Globus pallidus (tissue), 1 donor: ENCODE data around the gene RHBDD1.

Source experiments
- DNase-seq: peaks from one replicate; pipeline ENCODE4 v3.0.0-alpha.2; 2015; ENCODE audit warnings: low spot score

The RHBDD1 gene

DNA sequence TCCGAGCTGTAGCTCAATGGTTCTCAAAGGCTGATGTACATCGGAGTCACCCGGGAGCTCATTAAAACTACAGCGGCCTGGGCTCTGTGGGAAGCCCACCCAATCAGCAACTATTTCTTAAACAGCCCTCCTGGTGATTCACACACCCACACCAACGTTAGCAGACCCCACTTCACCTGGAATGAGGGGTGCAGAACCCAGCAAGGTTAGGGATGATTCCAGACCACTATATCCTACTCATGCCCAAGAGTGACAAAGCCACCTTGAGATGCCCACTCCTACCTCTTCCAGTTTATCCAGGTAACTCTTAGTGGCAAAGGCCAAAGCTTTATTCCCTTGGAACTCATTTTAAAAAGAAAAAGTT lies 149.7 kb downstream of the RHBDD1 start:
- no peak for DNase-seq

DNA sequence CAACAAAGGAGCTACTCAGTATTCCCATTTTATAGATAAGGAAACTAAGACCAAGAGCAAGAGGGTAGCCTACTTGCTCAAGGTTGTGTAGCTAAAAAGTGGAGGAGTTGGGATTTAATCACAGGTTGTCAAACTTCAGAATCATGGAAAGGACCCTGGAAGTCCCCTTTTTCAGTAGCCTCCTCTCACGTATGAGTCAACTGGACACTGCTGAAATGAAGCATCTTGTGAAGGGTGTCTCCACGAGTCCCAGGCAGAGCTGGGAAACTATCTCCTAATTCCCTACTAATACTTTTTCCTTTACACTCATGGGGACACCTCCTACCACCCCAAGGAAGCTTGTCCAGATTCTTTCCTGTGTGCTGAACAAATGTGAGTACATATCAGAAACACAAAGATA lies 155.8 kb downstream of the RHBDD1 start:
- DNase-seq = no peak

GRCh38 chr2:226993171-226993570 lies 157.3 kb downstream of the RHBDD1 start:
- no peak for DNase-seq

GRCh38 chr2:226994775-226995174 lies 158.9 kb downstream of the RHBDD1 start:
- DNase-seq = no peak

- DNase-seq = peak; percentile 22
Observed at GRCh38 chr2:226995625-226996041, 159.8 kb downstream of the RHBDD1 start.

DNA sequence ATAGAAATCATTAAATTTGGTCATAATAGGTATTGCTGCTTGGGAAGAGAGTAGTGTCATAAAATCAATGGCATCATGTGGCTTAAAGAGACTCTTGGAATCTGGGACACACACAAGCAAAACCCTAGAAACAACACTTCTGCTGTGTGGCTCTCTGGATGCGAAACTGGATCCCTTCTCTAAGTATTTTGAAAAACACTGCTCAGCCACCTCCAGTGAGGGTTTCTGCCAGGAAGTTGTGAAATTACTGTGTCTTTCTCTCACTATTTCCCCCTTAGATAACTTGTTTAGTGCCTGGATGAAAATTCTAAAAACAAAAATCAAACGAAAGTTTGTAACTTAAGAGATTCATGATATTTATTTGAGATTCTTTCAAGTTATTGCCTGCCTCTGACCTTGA lies 163.8 kb downstream of the RHBDD1 start:
- no peak for DNase-seq

- no peak for DNase-seq
Observed at GRCh38 chr2:227000123-227000522, 164.3 kb downstream of the RHBDD1 start.

DNA sequence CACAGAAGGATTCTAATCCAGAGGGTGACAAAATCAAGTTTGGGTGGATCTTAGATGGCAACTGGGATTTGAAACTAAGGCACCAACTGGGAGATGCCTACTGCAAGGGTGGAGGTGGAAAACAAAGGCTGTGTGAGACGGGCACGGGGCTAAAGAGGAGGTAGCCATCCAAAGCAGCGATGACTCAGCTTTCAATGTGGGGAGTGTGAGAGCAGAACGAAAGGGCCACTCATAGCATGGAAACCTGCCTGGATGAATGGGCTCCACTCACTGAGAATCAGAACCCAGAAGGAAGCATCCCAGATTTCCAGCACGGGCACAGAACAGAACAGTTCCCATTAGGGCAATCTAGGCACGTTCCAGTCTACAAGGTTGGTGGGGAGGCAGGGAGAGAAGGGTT lies 168.6 kb downstream of the RHBDD1 start:
- no peak for DNase-seq

- DNase-seq = no peak
Observed at GRCh38 chr2:227006189-227006897, 170.5 kb downstream of the RHBDD1 start.

- no peak for DNase-seq
Observed at GRCh38 chr2:227007148-227007547, 171.3 kb downstream of the RHBDD1 start.

- DNase-seq = no peak
Observed at GRCh38 chr2:227007940-227008339, 172.1 kb downstream of the RHBDD1 start.

DNA sequence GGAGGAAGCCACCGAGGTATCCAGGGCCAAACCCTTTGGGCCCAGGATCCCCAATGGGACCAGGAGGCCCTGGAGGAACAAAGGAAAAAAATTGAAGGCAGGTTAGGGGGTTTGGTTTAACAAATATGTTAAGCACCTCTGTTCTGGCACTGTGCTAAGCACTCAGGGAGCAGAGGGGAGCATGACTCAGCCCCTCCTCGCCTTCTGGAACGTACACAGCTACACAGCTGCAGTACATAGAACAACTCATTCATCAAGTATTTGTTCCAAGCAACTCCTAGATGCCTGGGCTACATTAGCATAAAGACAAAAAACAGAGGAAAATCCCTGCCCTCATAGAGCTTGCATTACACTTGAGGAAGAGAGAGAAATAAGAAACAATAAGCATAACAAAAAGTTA lies 174.6 kb downstream of the RHBDD1 start:
- DNase-seq = no peak

GRCh38 chr2:227013330-227013729 lies 177.5 kb downstream of the RHBDD1 start:
- no peak for DNase-seq

DNA sequence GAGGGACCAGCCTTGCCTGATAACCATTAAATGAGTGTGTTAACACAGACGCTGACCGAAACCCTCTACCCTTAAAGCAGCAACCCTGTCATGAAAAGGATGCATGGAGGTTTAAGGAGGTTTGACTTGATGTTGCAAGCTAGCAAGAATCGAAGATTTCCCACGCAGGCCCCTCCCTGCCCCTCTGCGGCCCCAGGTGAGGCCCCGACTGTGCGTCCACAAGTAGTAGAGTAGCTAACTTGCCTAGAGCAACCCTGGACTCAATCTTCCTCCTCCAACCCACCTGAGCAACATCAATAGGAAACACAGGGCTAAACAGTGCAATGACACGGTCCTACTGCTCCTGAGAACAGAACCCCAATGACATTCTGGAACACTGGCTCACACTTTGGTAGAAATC lies 178.0 kb downstream of the RHBDD1 start:
- no peak for DNase-seq

GRCh38 chr2:227016894-227017293 lies 181.0 kb downstream of the RHBDD1 start:
- no peak for DNase-seq

DNA sequence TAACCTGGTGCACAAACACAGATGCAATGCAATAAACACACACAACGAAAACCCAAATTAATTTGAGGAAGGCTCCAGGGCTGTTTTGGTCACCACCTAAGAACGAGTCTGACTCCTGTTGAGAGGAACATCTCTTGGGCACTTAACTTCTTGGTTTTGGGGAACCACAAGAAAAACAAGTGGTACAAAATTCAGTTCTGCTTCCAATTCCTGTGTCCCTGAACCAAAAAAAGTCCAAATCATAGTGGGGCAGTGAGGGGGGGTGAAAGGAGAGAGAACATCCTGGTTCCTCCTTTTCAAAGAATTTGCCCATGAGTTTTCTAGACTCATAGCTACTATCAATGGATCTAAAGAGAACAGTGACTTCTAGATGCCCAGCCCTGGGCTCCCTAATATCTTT lies 184.6 kb downstream of the RHBDD1 start:
- DNase-seq = peak; percentile 50

DNA sequence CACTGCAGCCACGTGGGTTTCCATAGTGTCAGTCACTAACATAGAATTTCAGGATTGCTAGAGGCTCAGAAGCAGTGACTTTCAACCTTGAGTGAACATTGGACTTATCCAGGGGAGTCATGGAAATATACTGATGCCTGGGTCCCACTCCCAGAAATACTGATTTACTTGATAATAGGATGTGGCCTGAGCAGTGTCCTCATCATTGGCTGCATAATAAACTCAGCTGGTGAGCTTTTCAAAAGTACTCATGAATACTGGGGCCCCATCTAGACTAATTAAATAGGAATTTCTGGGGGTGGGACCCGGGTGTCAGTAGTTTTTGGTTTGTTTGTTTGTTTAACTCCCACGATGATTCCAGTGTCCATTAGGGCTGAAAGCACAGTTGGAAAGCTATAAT lies 186.8 kb downstream of the RHBDD1 start:
- DNase-seq = no peak

- DNase-seq = no peak
Observed at GRCh38 chr2:227025510-227025909, 189.7 kb downstream of the RHBDD1 start.

- DNase-seq = no peak
Observed at GRCh38 chr2:227029426-227030105, 193.7 kb downstream of the RHBDD1 start.

DNA sequence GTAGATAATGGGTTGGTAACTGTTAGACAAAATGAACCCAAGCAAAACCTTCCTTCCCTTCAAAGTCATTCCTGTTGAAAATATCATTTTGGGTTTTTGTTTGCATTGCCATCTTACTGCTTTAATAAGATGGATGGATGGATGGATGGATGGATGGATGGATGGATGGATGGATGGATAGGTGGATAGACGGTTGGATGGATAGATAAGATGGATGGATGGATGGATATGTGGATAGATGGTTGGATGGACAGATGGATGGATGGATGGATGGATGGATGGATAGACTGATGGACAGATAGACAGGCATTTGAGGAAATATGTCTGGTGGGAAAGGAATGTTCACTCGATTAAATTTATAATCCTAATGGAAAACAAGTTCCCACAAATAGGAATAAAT lies 194.9 kb downstream of the RHBDD1 start:
- DNase-seq = no peak

GRCh38 chr2:227031379-227031778 lies 195.5 kb downstream of the RHBDD1 start:
- DNase-seq = no peak

DNA sequence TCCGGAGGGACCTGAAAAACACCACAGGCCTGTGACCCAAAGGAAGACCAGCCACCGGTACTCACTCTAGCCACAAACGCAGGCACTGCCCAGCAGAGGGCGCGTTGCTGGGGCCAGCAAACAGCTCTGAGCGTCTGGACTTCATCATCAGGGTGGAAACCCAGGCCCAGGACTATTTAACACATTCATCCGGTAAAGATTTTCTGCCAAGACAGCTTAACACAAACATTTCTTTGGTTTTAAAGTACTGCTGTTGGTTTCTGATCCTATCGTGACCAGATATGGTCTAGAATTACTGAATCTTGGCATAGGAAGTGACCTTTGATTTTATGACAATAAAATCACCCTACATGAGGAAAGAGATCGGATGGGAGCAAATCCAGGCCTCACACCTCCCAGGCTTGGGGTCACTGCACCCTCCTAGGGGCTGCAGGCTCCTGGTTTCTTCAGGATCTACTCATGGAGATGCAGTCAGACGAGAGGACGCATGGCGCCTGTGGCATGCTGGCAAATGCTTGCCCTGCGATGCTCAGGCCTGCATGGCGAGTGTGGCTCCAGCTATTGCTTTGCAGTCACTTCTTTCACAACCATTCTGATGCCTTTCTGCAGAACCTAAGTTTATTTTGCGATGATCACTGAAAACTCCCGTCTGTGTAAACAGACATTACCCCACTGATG lies 197.8 kb downstream of the RHBDD1 start:
- DNase-seq = no peak

DNA sequence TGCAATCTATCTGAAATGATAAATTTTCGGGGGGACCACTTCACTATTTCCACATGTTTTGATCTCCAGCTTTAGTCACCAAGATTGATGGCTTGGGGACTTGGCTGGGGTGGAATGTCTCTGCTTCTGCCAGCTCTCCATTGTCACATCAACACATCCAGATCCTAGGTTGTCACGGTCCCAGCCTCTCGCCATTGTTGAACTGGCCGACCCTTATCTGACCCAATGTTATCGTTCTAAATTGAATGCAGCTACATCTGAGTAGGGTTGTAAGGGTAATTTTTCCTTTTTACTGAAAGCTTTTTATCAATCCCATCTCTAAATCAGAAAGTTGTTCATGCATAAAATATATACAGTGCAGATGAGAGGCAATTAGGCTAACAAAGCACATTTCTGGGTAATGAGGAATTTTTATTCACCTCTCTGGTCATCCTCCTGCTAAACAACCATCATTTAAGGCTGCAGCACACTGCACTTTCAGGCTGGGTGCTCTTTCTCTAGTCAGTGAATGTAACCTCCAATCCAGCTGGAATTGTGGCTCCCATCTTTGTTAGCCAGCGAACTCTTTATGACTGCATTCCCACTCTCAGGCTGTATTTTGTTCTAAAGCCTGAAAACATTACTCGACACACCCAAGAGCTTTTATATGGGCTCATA lies 200.0 kb downstream of the RHBDD1 start:
- no peak for DNase-seq
